ENCODE results near the gene UCMA.

Gene UCMA

DNA sequence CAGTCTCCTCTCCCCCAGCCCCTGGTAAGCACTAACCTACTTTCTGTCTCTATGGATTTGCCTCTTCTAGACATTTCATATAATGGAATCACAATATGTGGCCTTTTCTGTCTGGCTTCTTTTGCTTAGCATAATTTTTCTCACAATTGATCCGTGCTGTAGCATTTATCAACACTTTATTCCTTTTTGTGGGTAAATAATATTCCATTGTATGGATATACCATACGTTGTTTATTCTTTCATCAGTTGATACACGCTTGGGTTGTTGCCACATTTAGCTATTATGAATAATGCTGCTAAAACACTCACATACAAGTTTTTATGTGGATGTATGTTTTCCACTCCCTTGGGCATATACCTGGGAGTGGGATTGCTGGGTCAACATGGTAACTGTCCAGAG is 47.0 kb downstream of the UCMA start:
- DNase-seq (ENCODE audit: low read depth in 2 of 2): no peak

DNA sequence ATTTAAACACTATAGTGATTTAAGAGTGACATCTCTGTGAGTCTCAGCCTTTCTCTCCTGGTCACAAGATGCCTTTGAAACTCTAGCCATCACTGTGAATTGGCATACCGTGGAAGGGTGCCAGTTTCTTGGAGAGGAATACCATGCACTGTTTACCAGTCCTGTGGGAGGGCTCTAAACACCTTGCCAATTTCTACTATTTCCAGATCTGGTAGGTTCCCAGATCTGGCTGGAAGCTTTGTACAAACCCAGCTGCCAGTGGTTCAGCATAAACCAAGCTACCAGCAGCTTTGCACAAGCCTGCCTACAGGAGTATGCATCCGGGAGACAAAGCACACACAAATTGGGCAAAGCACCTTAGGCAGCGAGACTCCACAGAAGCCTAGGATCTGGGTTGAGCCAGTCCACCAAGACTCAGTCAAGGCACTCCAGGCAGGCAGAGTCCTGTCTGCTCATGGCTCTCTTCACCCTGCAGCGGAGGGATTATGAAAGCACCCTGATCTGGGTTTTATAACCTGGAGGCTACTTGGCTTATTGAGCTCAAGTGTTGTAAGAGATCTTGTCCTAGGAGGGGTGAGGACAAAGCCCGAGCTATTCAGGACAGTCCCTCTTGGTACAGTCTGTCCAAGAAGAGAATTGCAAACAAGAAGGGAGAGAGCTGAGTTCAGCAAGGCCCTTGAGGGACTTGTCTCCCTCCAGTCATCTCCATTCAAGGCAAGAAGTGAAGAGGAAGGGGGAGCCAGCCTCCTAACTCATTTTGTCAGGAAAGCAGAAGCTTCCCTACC is 49.3 kb downstream of the UCMA start:
- DNase-seq (ENCODE audit: low read depth in 2 of 2): no peak

DNA sequence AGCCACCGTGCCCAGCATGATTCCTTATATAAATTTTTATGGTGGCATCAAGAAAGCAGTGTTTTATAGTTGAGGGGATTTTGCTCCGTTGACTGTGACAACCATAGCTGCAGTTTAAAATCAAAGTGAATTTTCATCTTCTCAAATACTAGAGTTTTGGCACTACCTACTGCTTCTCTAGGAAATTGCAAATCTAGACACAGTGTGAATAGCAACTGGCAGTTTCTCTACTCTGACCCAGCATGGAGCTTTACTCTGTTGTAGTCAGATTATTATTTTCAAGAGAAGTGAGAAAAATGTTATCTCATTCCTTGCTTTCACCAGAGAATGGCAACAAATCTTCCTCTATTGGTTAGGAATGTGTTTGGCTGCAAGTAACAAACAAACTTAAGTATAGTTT is 49.9 kb downstream of the UCMA start:
- no peak for DNase-seq (ENCODE audit: low read depth in 2 of 2)

DNA sequence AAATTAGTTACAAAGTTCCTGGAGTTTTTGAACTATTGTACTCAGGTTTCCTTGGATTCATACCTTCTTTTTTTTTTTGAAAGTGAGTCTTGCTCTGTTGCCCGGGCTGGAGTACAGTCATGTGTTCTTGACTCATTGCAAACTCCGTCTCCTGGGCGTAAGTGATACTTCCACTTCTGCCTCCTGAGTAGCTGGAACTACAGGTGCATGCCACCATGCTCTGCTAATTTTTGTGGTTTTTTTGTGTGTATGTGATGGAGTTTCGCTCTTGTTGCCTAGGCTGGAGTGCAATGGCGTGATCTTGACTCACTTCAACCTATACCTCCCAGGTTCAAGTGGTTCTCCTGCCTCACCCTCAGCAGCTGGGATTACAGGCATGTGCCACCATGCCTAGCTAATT is 50.5 kb downstream of the UCMA start:
- no peak for DNase-seq (ENCODE audit: low read depth in 2 of 2)

DNA sequence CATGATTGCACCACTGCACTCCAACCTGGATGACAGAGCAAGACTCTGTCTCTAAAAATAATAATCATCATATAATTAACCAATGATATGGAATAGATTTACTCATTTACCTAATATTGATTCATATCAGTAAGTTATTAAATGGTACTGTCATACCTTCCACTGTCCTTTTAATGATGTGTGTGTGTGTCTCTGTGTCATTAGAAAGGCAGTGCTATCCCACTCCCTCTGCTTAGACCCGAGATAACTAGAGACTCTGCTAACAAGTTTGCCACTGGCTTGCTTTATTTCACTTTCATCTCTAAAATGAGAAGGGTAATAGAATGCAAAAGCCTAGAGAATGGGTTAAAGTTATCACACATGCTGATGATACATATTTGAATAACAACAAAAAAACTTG is 51.8 kb downstream of the UCMA start:
- no peak for DNase-seq (ENCODE audit: low read depth in 2 of 2)

DNA sequence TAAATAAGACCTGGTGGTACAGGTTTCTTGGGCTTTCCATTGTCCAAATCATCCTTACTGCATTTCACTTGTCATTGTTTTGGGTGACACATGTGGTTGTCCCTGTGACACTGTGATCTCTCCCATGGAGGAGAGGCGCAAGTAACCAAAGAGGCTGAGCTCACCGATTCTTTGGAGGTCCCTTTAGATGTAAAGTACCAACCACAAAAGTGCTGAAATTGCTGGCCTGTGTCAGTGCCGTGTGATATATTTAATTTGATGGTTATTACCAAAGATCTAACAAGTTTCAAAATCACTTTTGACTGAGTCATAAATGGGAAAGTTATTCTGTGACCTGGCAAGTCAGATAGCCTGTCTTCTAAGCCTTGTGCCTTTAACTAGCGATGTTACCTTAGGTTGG is 53.4 kb downstream of the UCMA start:
- no peak for DNase-seq (ENCODE audit: low read depth in 2 of 2)

DNA sequence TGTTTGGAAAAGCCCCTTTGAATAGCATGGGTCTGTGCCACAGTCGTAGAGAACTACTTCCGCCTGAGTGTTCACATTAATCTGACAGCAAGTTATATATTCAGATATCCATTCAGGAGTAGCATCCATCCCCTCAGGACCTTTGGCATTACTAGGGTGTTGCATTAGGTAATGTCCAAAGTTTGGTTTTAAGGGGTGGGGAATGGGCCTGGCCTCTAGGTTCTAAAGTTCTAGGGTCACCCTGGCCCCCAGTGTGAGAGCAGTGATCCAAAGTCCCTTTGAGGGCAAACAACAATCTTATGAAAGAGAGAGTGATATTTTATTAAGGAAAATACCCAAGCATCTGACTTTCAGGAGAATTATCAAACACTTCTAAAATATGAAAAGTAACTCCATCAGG is 60.6 kb downstream of the UCMA start:
- DNase-seq (ENCODE audit: low read depth in 2 of 2): no peak

All from stimulated activated CD8-positive, alpha-beta memory T cell treated with anti-CD3 and anti-CD28 coated beads, Interleukin-7, amount 100 ng/mL, for 1 hour (primary cell).